SK-N-MC (cell line): ENCODE data around the gene ALDH1A2.

Source experiments
- EZH2 ChIP-seq: fragments of 200-600 bp; sonication (generic); IDR thresholded peaks from one replicate; pipeline ENCODE4 v1.6.1; 2017; ENCODE audit warnings: antibody characterized with exemption
- FOXP2 ChIP-seq: optimal IDR thresholded peaks from 2 replicates; pipeline ENCODE3; 2011; ENCODE audit warnings: mild to moderate bottlenecking, moderate library complexity; ENCODE audit not compliant: insufficient read depth; ENCODE audit errors: extremely low read length, control extremely low read depth
- POLR2AphosphoS5 ChIP-seq: IDR thresholded peaks from 2 replicates; pipeline ENCODE4 v1.6.1; 2012; ENCODE audit warnings: mild to moderate bottlenecking, low read depth, low read length, borderline replicate concordance

DNA sequence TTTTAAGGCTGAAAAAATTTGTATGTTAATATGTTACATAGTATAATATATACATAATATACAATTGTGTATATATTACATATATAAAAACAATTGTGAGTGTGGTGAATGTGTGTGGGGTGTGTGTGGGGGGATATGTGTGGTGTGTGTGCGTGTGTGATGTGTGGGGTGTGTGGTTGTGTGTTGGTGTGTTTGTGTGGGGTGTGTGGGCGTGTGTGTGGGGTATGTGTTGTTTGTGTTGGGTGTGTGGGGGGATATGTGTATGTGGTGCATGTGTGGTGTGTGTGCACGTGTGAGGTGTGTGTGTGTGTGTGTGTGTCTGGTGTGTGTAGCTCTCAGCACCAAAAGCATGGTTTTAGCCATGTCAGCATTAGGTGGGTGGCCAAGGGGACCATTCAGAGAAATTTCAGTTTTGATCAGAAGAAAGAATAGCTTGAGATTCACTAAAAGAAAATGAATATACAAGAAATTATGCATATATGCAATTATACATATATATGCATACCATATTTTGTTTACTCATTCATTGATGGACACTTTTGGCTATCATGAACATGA, 118.9 kb downstream of the ALDH1A2 start:
- no peak for TF ChIP-seq EZH2
- TF ChIP-seq POLR2AphosphoS5, result no peak
- no peak for TF ChIP-seq FOXP2
